ENCODE data around the gene ZSWIM4.

DNA sequence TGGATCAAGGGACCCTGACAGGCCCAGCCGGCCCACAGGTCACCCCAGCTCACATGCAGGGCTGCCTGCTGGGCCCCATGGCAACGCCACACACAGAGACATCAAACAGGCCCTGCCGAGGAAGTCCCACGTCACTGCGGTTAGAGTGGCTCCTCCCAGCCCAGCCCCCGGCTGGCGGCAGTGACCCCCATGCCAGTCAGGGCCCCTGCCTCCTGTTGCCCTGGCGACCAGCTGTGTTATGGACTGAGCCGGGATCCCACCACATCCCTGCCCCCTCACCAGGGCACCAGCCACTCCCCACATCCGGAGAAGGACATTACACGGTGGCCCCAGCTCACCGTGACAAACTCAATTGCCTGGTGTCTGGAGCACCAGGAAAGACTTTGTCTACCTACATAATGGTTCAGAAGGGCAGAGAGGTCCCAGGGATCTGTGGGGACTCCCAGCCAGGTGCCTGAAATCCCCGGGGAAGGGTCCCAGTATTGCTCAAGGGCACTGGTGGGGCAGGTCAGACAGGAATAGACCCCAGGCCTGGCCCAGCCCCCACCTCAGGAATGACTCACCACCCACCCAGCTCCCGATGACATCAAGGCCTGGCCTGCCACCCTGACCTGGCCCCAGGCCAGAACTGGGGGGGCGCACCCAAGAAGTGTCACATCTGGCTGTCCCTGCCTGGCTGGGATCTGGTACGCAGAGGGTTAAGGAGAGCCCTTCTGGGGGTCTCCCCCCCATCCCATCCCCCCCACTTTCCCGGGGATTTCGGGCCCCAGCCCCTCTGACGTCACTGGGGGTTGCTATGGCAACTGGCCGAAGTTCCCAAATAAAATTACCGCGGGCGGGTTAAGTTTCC lies 51.5 kb downstream of the ZSWIM4 start:
- TF ChIP-seq HDGF (IDR thresholded peaks at IDR 0.05; ENCODE audit: borderline replicate concordance) (no peak), SUZ12 (IDR thresholded peaks at IDR 0.05) (no peak), FOXM1 (IDR thresholded peaks at IDR 0.05; ENCODE audit: borderline replicate concordance) (no peak), LEF1 (IDR thresholded peaks at IDR 0.05; ENCODE audit: borderline replicate concordance) (no peak), NFRKB (IDR thresholded peaks at IDR 0.05) (no peak), ELF4 (IDR thresholded peaks at IDR 0.05) (no peak), BHLHE40 (IDR thresholded peaks at IDR 0.05; ENCODE audit: borderline replicate concordance) (no peak), L3MBTL2 (conservative IDR thresholded peaks at IDR 0.05) (no peak), SP1 (IDR thresholded peaks at IDR 0.05) (no peak), FOXA1 (IDR thresholded peaks at IDR 0.05) (no peak)
- TF ChIP-seq, protein P1, sequence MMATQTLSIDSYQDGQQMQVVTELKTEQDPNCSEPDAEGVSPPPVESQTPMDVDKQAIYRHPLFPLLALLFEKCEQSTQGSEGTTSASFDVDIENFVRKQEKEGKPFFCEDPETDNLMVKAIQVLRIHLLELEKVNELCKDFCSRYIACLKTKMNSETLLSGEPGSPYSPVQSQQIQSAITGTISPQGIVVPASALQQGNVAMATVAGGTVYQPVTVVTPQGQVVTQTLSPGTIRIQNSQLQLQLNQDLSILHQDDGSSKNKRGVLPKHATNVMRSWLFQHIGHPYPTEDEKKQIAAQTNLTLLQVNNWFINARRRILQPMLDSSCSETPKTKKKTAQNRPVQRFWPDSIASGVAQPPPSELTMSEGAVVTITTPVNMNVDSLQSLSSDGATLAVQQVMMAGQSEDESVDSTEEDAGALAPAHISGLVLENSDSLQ (IDR thresholded peaks at IDR 0.05): no peak

All from HEK293T (cell line).